Measurements from ENCODE around the gene PPIP5K1.

PPIP5K1 gene

DNA sequence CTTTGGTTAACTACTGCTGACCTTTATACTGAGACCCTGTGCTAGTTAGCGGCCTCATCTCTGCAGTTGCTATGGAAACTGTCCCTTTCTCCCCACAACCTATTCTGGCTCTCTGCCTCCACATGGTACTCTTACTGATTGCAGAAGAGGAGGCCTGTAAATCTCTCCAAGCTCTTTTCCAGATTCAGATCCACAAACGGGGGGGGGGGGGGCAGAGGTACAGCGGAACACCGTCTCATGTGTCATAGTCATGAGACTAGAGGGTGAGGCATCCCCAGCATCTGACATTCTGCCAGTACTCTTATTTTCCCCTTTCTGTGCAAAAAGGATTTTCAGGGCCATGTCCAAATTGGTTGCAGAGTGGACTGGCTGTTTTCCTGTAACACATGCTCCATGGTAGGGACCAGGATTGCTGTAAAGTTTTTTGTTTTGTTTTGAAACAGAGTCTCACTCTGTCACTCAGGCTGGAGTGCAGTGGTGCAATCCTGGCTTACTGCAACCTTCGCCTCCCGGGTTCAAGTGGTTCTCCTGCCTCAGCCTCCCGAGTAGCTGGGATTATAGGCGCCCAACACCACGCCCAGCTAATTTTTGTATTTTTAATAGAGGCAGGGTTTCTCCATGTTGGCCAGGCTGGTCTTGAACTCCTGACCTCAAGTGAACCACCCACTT lies 80.9 kb downstream of the PPIP5K1 start:
- no peaks in the 10 kb centered on the region for H3K27me3 ChIP-seq (ENCODE audit: control insufficient read depth in 1 of 2, insufficient read depth in 2 of 2, low read length in 2 of 2)
- H3K36me3 ChIP-seq (ENCODE audit: control insufficient read depth in 2 of 2, insufficient read depth in 2 of 2, low read length in 2 of 2), result no peaks in the 10 kb centered on the region
- H3K9ac ChIP-seq (ENCODE audit: low read length in 2 of 2), result peak overlapping the region in 1 of 2 donors; percentile 15
- peak overlapping the region; percentile 87 for H3K27ac ChIP-seq (ENCODE audit: low read length)
- peaks cover 29% of the 10 kb centered on the region for H3K4me1 ChIP-seq (ENCODE audit: control insufficient read depth, insufficient read depth, low read length)
- H3K4me3 ChIP-seq (ENCODE audit: low read length in 2 of 2), result peak overlapping the region; percentile 8 to 90
- no peaks in the 10 kb centered on the region for H3K9me3 ChIP-seq (ENCODE audit: control insufficient read depth in 2 of 2, low read length in 2 of 2)

DNA sequence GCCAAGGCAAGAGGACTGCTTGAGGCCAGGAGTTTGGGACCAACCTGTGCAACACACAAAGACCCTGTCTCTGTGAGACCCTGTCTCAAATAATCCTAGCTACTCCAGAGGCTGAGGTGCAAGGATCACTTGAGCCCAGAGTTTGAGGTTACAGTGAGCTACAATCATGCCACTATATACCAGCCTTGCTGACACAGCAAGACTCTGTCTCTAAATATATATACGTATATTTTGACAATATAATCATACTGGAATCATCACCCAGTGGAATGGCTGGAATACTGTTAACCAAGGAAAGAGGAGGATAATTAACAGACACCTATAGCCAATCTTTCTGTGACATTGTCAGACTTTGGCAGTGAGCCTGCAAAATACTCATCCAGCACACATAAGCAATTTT lies 81.6 kb downstream of the PPIP5K1 start:
- H3K27me3 ChIP-seq (ENCODE audit: control insufficient read depth in 1 of 2, insufficient read depth in 2 of 2, low read length in 2 of 2), result no peaks in the 10 kb centered on the region
- no peak overlapping the region for H3K9ac ChIP-seq (ENCODE audit: low read length in 2 of 2)
- no peaks in the 10 kb centered on the region for H3K9me3 ChIP-seq (ENCODE audit: control insufficient read depth in 2 of 2, low read length in 2 of 2)
- no peak overlapping the region for H3K27ac ChIP-seq (ENCODE audit: low read length)
- no peak overlapping the region for H3K4me3 ChIP-seq (ENCODE audit: low read length in 2 of 2)
- peaks cover 29% of the 10 kb centered on the region for H3K4me1 ChIP-seq (ENCODE audit: control insufficient read depth, insufficient read depth, low read length)
- H3K36me3 ChIP-seq (ENCODE audit: control insufficient read depth in 2 of 2, insufficient read depth in 2 of 2, low read length in 2 of 2), result no peaks in the 10 kb centered on the region

DNA sequence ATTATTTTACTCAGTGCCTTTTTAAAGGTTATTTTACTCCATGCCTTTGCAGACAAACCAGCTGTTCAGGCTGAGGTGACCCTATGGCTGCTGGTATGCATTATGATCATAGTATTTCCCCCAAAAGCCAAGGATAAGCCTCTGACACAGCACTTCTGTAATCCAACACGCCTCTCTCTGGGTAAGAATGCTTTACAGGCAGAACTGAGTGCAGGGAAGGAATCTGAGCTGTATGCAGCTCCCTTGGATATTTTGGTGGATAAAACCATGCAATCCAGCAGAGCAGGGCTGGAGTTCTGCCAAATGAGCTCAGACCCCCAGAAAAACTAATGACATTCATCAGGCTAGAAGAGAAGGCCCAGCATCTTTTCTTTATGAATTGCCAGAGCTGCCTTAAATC lies 84.3 kb downstream of the PPIP5K1 start:
- no peak overlapping the region for H3K9ac ChIP-seq (ENCODE audit: low read length in 2 of 2)
- H3K4me3 ChIP-seq (ENCODE audit: low read length in 2 of 2), result no peak overlapping the region
- H3K27ac ChIP-seq (ENCODE audit: low read length), result no peak overlapping the region
- no peaks in the 10 kb centered on the region for H3K36me3 ChIP-seq (ENCODE audit: control insufficient read depth in 2 of 2, insufficient read depth in 2 of 2, low read length in 2 of 2)
- H3K27me3 ChIP-seq (ENCODE audit: control insufficient read depth in 1 of 2, insufficient read depth in 2 of 2, low read length in 2 of 2), result no peaks in the 10 kb centered on the region
- H3K9me3 ChIP-seq (ENCODE audit: control insufficient read depth in 2 of 2, low read length in 2 of 2), result no peaks in the 10 kb centered on the region
- peaks cover 17% of the 10 kb centered on the region for H3K4me1 ChIP-seq (ENCODE audit: control insufficient read depth, insufficient read depth, low read length)

DNA sequence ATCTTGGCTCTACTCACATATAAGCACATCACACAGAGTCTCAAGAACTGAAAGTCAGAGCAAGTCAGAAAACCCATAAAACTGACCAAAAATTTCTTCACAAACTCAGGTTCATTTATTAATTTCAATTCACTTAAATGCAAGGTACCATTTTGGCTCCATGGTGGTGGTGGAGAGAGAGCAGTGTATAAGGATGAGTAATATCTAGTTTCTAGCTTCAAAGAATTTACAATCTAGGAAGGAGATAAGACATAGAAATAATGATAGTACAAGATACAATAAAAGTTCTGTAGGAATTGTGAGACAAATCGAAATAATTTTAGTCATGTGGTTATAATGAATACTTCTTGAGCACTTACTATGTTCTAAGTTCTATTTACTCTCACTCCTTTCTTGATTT lies 90.4 kb downstream of the PPIP5K1 start:
- Histone ChIP-seq H3K36me3 (ENCODE audit: control insufficient read depth in 2 of 2, insufficient read depth in 2 of 2, low read length in 2 of 2) (no peaks in the 10 kb centered on the region), H3K9ac (ENCODE audit: low read length in 2 of 2) (no peak overlapping the region), H3K27ac (ENCODE audit: low read length) (no peak overlapping the region), H3K4me3 (ENCODE audit: low read length in 2 of 2) (no peak overlapping the region), H3K27me3 (ENCODE audit: control insufficient read depth in 1 of 2, insufficient read depth in 2 of 2, low read length in 2 of 2) (no peaks in the 10 kb centered on the region), H3K4me1 (ENCODE audit: control insufficient read depth, insufficient read depth, low read length) (no peaks in the 10 kb centered on the region), H3K9me3 (ENCODE audit: control insufficient read depth in 2 of 2, low read length in 2 of 2) (no peaks in the 10 kb centered on the region)

DNA sequence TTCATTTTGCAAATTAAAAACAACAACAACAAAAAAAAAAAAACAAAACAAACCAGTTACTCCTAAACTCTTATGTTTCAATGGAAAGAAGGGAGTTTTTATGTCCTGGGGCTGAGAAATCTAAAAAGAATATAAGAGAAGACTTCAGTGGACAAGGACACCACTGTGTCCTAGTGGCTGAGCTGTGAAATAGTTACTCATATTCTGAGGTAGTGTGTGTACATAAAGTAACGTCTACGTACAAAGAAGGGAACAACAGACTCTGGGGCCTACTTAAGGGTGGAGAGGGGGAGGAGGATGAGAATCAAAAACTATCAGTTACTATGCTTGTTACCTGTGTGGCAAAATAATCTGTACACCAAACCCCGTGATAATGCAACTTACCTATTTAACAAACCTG lies 91.0 kb downstream of the PPIP5K1 start:
- Histone ChIP-seq H3K27ac (ENCODE audit: low read length) (no peak overlapping the region), H3K4me1 (ENCODE audit: control insufficient read depth, insufficient read depth, low read length) (no peaks in the 10 kb centered on the region), H3K9ac (ENCODE audit: low read length in 2 of 2) (no peak overlapping the region), H3K4me3 (ENCODE audit: low read length in 2 of 2) (no peak overlapping the region), H3K9me3 (ENCODE audit: control insufficient read depth in 2 of 2, low read length in 2 of 2) (no peaks in the 10 kb centered on the region), H3K36me3 (ENCODE audit: control insufficient read depth in 2 of 2, insufficient read depth in 2 of 2, low read length in 2 of 2) (no peaks in the 10 kb centered on the region), H3K27me3 (ENCODE audit: control insufficient read depth in 1 of 2, insufficient read depth in 2 of 2, low read length in 2 of 2) (no peaks in the 10 kb centered on the region)

DNA sequence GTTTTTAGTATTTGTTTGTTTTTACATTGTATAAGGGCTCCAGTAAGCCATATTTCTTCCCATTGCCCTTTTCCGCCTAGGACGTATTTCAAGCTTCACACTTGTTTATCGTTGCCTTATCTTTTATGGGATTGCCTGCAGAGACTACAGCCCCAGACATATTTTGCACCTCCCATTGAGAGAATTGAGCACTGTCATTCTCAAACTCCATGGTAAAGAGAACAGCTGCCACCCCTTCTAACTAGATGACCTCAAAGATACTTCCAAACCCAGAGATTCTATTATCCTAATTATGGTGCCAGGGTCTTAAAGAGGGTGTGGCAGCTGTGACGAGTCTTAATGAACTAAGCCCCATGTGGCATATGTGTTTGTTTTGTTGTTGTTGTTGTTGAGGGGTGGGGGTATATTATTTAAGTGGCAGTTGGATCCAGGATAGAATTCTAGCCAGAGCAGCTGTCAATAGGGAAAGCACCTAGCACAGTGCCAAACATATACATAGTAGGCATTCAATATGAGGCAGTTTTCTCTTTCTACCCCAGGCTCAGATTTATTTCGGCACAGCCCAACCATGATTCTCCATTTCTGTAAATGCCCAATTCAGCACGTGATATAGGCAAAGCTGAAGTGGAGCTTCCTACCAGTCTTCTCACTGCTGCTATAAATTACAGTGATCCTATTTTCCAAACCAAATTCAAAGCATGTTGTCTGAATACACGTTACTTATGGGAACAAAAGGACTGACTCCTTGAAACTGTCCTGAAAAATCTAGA lies 96.1 kb downstream of the PPIP5K1 start:
- H3K9me3 ChIP-seq (ENCODE audit: control insufficient read depth in 2 of 2, low read length in 2 of 2), result no peaks in the 10 kb centered on the region
- H3K4me1 ChIP-seq (ENCODE audit: control insufficient read depth, insufficient read depth, low read length), result peaks cover 13% of the 10 kb centered on the region
- H3K27me3 ChIP-seq (ENCODE audit: control insufficient read depth in 1 of 2, insufficient read depth in 2 of 2, low read length in 2 of 2), result no peaks in the 10 kb centered on the region
- H3K4me3 ChIP-seq (ENCODE audit: low read length in 2 of 2), result peak overlapping the region; percentile 72 to 97
- peak overlapping the region; percentile 79 to 87 for H3K9ac ChIP-seq (ENCODE audit: low read length in 2 of 2)
- H3K36me3 ChIP-seq (ENCODE audit: control insufficient read depth in 2 of 2, insufficient read depth in 2 of 2, low read length in 2 of 2), result peaks cover under 1 to 12% of the 10 kb centered on the region in 2 donors
- H3K27ac ChIP-seq (ENCODE audit: low read length), result peak overlapping the region; percentile 64

DNA sequence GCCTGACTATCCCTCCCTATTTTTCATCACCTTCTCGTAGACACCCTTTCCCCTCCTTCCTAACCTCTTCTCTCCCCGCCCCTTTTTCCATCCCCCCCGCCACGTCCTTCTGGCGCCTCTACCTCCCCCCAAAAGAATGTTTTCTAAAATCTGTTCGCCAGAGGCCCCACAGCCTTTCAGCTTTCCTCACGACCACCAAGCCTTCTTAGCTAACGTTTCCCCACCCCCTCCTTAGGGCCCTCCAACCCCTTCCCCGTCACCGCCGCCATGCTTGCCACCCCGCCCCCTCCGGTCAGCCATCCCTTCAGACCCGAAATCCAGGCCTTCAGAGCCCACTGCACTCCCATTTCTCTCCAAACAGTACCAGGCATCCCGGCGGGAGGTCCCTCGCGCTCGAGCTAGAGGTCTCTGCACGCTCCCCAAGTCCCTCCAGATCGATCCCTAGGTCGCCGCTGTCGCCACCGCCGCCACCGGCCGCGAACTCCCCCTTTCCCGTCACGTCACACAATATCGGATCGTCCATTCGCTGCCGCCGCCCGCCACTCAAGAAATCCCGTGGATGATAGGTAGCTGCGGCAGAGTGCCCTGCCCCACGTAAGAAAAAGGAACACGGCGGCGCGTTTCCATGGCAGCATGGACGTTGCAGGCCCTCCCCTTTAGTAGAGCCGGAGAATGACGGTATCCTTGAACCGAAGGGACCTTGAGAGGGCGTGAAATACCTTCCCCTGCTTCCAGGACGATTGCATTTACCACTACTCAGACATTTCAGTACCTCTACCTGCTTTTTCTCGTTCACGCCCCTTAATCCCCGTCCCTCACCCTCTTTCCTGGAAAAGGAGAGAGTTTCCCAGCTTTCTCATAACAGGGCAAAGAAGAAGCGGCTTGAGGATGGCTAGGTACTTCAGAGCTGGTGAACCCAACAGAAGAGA lies 97.1 kb downstream of the PPIP5K1 start, which contains the start of gene TP53BP1:
Gene TP53BP1 (minus strand): TSS at position 484 of the 929 bp plus-strand sequence. CDS start 113 bp downstream, at position 371.
- peaks cover 13% of the 10 kb centered on the region for H3K4me1 ChIP-seq (ENCODE audit: control insufficient read depth, insufficient read depth, low read length)

DNA sequence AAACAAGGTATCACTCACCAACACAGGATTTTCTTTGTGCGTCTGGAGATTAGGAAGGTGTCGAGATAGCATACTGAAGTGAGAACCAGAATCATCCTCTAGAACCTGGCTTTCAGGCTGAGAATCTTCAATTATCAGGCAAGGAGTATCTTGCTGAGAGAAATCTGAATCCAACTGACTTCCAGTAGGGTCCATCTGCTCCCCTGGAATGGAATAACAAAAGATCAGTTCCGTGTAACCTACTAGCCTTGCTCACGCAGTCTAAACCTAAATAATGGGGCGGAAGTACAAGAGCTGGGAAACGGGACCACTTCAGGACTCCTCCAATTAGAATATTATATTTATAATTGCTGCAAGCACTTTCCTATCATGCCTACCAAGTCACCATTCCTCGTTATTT lies 97.7 kb downstream of the PPIP5K1 start:
- H3K9ac ChIP-seq (ENCODE audit: low read length in 2 of 2), result peak overlapping the region; percentile 79 to 88
- peaks cover 8 to 16% of the 10 kb centered on the region in 2 donors for H3K36me3 ChIP-seq (ENCODE audit: control insufficient read depth in 2 of 2, insufficient read depth in 2 of 2, low read length in 2 of 2)
- H3K4me3 ChIP-seq (ENCODE audit: low read length in 2 of 2), result peak overlapping the region; percentile 72 to 97
- H3K27me3 ChIP-seq (ENCODE audit: control insufficient read depth in 1 of 2, insufficient read depth in 2 of 2, low read length in 2 of 2), result no peaks in the 10 kb centered on the region
- H3K4me1 ChIP-seq (ENCODE audit: control insufficient read depth, insufficient read depth, low read length), result peaks cover 13% of the 10 kb centered on the region
- no peaks in the 10 kb centered on the region for H3K9me3 ChIP-seq (ENCODE audit: control insufficient read depth in 2 of 2, low read length in 2 of 2)
- H3K27ac ChIP-seq (ENCODE audit: low read length), result peak overlapping the region; percentile 64

More for the DNA sequence above, 97.1 kb downstream of the PPIP5K1 start, which contains the start of gene TP53BP1:
- H3K9me3 ChIP-seq (ENCODE audit: control insufficient read depth in 2 of 2, low read length in 2 of 2), result no peaks in the 10 kb centered on the region
- H3K36me3 ChIP-seq (ENCODE audit: control insufficient read depth in 2 of 2, insufficient read depth in 2 of 2, low read length in 2 of 2), result peaks cover 5 to 16% of the 10 kb centered on the region in 2 donors
- H3K27me3 ChIP-seq (ENCODE audit: control insufficient read depth in 1 of 2, insufficient read depth in 2 of 2, low read length in 2 of 2), result no peaks in the 10 kb centered on the region
- peak within 1 kb of the TSS; percentile 72 to 97 for H3K4me3 ChIP-seq (ENCODE audit: low read length in 2 of 2)
- peak within 1 kb of the TSS; percentile 64 for H3K27ac ChIP-seq (ENCODE audit: low read length)
- peak within 1 kb of the TSS; percentile 79 to 88 for H3K9ac ChIP-seq (ENCODE audit: low read length in 2 of 2)

DNA sequence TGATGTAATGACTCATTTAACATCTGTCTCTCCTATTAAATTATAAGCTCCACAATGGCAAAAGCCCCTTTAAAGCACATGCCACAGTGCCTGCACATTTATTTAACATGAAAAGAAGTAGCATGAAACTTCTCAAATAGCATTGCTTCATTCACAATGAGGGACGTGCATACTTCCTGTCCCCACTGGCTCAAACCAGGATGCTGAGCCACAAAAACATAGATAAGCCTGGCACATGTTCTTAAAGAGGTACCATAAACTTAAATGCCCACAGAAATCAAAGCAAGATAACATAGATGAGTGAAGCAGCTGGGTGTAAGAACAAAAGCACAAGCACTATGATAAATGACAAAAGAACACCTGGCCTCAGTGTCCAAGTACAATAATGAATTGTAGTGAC lies 100.8 kb downstream of the PPIP5K1 start:
- Histone ChIP-seq H3K36me3 (ENCODE audit: control insufficient read depth in 2 of 2, insufficient read depth in 2 of 2, low read length in 2 of 2) (peaks cover 8 to 16% of the 10 kb centered on the region in 2 donors), H3K4me1 (ENCODE audit: control insufficient read depth, insufficient read depth, low read length) (peaks cover 13% of the 10 kb centered on the region), H3K9ac (ENCODE audit: low read length in 2 of 2) (no peak overlapping the region), H3K4me3 (ENCODE audit: low read length in 2 of 2) (no peak overlapping the region), H3K27ac (ENCODE audit: low read length) (no peak overlapping the region), H3K9me3 (ENCODE audit: control insufficient read depth in 2 of 2, low read length in 2 of 2) (no peaks in the 10 kb centered on the region), H3K27me3 (ENCODE audit: control insufficient read depth in 1 of 2, insufficient read depth in 2 of 2, low read length in 2 of 2) (no peaks in the 10 kb centered on the region)

DNA sequence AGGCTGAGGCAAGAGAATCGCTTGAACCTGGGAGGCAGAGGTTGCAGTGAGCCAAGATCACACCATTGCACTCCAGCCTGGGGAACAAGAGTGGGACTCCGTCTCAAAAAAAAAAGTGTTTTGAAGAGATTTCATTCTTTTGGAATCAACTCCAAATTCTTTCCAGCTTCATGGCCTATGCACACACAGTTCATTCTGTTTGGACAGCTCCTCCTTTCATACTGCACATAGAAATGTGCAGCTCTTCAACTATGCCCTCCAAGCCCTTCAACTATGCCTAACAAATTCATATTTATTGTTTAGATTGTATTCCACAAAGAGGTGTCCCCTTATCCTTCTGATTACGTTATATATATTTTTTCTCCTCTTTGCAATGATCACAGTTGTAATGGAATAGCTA lies 101.2 kb downstream of the PPIP5K1 start:
- Histone ChIP-seq H3K9me3 (ENCODE audit: control insufficient read depth in 2 of 2, low read length in 2 of 2) (no peaks in the 10 kb centered on the region), H3K36me3 (ENCODE audit: control insufficient read depth in 2 of 2, insufficient read depth in 2 of 2, low read length in 2 of 2) (peaks cover 8 to 16% of the 10 kb centered on the region in 2 donors), H3K27me3 (ENCODE audit: control insufficient read depth in 1 of 2, insufficient read depth in 2 of 2, low read length in 2 of 2) (no peaks in the 10 kb centered on the region), H3K4me3 (ENCODE audit: low read length in 2 of 2) (no peak overlapping the region), H3K27ac (ENCODE audit: low read length) (no peak overlapping the region), H3K4me1 (ENCODE audit: control insufficient read depth, insufficient read depth, low read length) (peaks cover 13% of the 10 kb centered on the region), H3K9ac (ENCODE audit: low read length in 2 of 2) (no peak overlapping the region)
